CD8-positive, alpha-beta memory T cell (primary cell): Measurements from ENCODE around the gene CLTRN. TPM values are rescaled to one million over a fixed set of nuclear protein-coding genes. Genes with fewer than 3 reads are reported as not detected.

ENCODE experiments used
- CTCF ChIA-PET: fragments of 350-600 bp; sonication (Branson Sonifier 250); formaldehyde crosslinking; loops from one replicate; lab custom pipeline; 2021; ENCODE audit warnings: antibody characterized with exemption; lab: Charles Lee
- POLR2A ChIA-PET: fragments of 350-600 bp; sonication (Branson Sonifier 250); formaldehyde crosslinking; loops from one replicate; lab custom pipeline; 2021; ENCODE audit warnings: antibody characterized with exemption; lab: Charles Lee
- DNase-seq, 5 donors: peaks; one replicate each; pipeline versions ENCODE4 v3.0.0 to v3.0.0-alpha.2; 2020 to 2022; ENCODE audit warnings: mixed read lengths in 1 of 5
- H3K27ac ChIP-seq: one replicate; pipeline ENCODE4 v1.7.0; 2013; ENCODE audit warnings: low read depth, mild to moderate bottlenecking, low read length, moderate library complexity
- H3K27me3 ChIP-seq: 2 replicates; pipeline ENCODE4 v1.7.0; 2013; ENCODE audit warnings: low read length, mild to moderate bottlenecking; ENCODE audit not compliant: insufficient read depth, poor library complexity, severe bottlenecking
- H3K36me3 ChIP-seq: 2 replicates; pipeline ENCODE4 v1.7.0; 2013; ENCODE audit warnings: mild to moderate bottlenecking, low read length, moderate library complexity; ENCODE audit not compliant: insufficient read depth
- H3K4me1 ChIP-seq: 2 replicates; pipeline ENCODE4 v1.7.0; 2013; ENCODE audit warnings: mild to moderate bottlenecking, low read length, moderate library complexity; ENCODE audit not compliant: insufficient read depth
- H3K4me3 ChIP-seq: 2 replicates; pipeline ENCODE4 v1.7.0; 2013; ENCODE audit warnings: mild to moderate bottlenecking, low read length
- H3K9me3 ChIP-seq: 2 replicates; pipeline ENCODE4 v1.7.0; 2013; ENCODE audit warnings: mild to moderate bottlenecking, low read length
- H3K27ac Mint-ChIP-seq, 8 donors: one replicate each; pipeline ENCODE4 v1.8.0; 2020 to 2021; ENCODE audit warnings: mixed read lengths in 8 of 8, mild to moderate bottlenecking in 6 of 8, inconsistent platforms in 3 of 8, moderate library complexity in 3 of 8
- H3K27me3 Mint-ChIP-seq, 2 donors: one replicate each; pipeline ENCODE4 v1.8.0; 2020 to 2021; ENCODE audit warnings: mixed read lengths in 2 of 2, mild to moderate bottlenecking in 1 of 2, moderate library complexity in 1 of 2
- H3K36me3 Mint-ChIP-seq, 3 donors: one replicate each; pipeline ENCODE4 v1.8.0; 2020 to 2021; ENCODE audit warnings: mixed read lengths in 3 of 3, inconsistent platforms in 1 of 3, mild to moderate bottlenecking in 1 of 3
- H3K4me1 Mint-ChIP-seq, 3 donors: one replicate each; pipeline ENCODE4 v1.8.0; 2020 to 2021; ENCODE audit warnings: mixed read lengths in 3 of 3, inconsistent platforms in 1 of 3, mild to moderate bottlenecking in 1 of 3
- H3K4me3 Mint-ChIP-seq, 7 donors: one replicate each; pipeline ENCODE4 v1.8.0; 2020 to 2021; ENCODE audit warnings: mixed read lengths in 7 of 7, mild to moderate bottlenecking in 6 of 7, moderate library complexity in 4 of 7, inconsistent platforms in 2 of 7
- H3K9me3 Mint-ChIP-seq, 5 donors: one replicate each; pipeline ENCODE4 v1.8.0; 2020 to 2022; ENCODE audit warnings: mixed read lengths in 5 of 5, mild to moderate bottlenecking in 3 of 5, moderate library complexity in 2 of 5, inconsistent platforms in 1 of 5
- polyA plus RNA-seq: library from polyadenylated mRNA; unstranded; fragments of 300-500 nt; fragmentation: Illumina TruSeq; gene quantifications from one replicate; pipeline ENCODE4 v1.2.3, GENCODE V29; 2021
- total RNA-seq, 2 experiments: library from RNA; stranded (reverse); gene quantifications; one replicate each; pipeline ENCODE4 v1.2.3, GENCODE V29; 2021

The CLTRN gene
- total and polyA plus RNA-seq, 3 experiments from 2014 or later: 0.17 to 0.61 (median 0.42) TPM

GRCh38 chrX:15598026-15598425 lies 66.6 kb downstream of the CLTRN start:
- CTCF ChIA-PET: no interaction called here
- Mint-ChIP-seq H3K4me1 (no peaks in the 10 kb centered on the region), H3K4me3 (no peak overlapping the region), H3K27ac (no peak overlapping the region), H3K27me3 (peaks cover 11 to 14% of the 10 kb centered on the region in 2 donors), H3K36me3 (no peaks in the 10 kb centered on the region), H3K9me3 (no peaks in the 10 kb centered on the region)
- H3K4me3 ChIP-seq: no peak overlapping the region
- no peaks in the 10 kb centered on the region for H3K36me3 ChIP-seq
- no peak overlapping the region for H3K27ac ChIP-seq
- no peaks in the 10 kb centered on the region for H3K4me1 ChIP-seq
- POLR2A ChIA-PET: no interaction called here
- no peak for DNase-seq
- H3K9me3 ChIP-seq: no peaks in the 10 kb centered on the region
- no peaks in the 10 kb centered on the region for H3K27me3 ChIP-seq

GRCh38 chrX:15594371-15594770 lies 70.2 kb downstream of the CLTRN start:
- ChIA-PET POLR2A (no interaction called here), CTCF (no interaction called here)
- Mint-ChIP-seq H3K4me3 (no peak overlapping the region), H3K27ac (no peak overlapping the region), H3K27me3 (peaks cover 15 to 17% of the 10 kb centered on the region in 2 donors), H3K4me1 (no peaks in the 10 kb centered on the region), H3K36me3 (no peaks in the 10 kb centered on the region), H3K9me3 (no peaks in the 10 kb centered on the region)
- no peak for DNase-seq
- Histone ChIP-seq H3K27ac (no peak overlapping the region), H3K27me3 (no peaks in the 10 kb centered on the region), H3K9me3 (no peaks in the 10 kb centered on the region), H3K4me3 (no peak overlapping the region), H3K4me1 (no peaks in the 10 kb centered on the region), H3K36me3 (no peaks in the 10 kb centered on the region)

GRCh38 chrX:15579778-15580747 lies 84.5 kb downstream of the CLTRN start:
- H3K27me3 Mint-ChIP-seq: peaks cover 6 to 9% of the 10 kb centered on the region in 2 donors
- CTCF ChIA-PET: no interaction called here
- H3K27ac Mint-ChIP-seq: no peak overlapping the region
- POLR2A ChIA-PET: no interaction called here
- no peaks in the 10 kb centered on the region for H3K36me3 ChIP-seq
- no peaks in the 10 kb centered on the region for H3K27me3 ChIP-seq
- no peaks in the 10 kb centered on the region for H3K4me1 ChIP-seq
- H3K27ac ChIP-seq: no peak overlapping the region
- H3K9me3 Mint-ChIP-seq: no peaks in the 10 kb centered on the region
- H3K4me3 Mint-ChIP-seq: no peak overlapping the region
- H3K9me3 ChIP-seq: no peaks in the 10 kb centered on the region
- H3K4me1 Mint-ChIP-seq: no peaks in the 10 kb centered on the region
- no peak overlapping the region for H3K4me3 ChIP-seq
- no peak for DNase-seq
- no peaks in the 10 kb centered on the region for H3K36me3 Mint-ChIP-seq

Other genes with a start within 250 kb of the CLTRN start
- gene PIR, start 171.5 kb downstream of the CLTRN start, total RNA-seq: 1 to 10 TPM; 1.9 to 2.6 TPM
- gene PIR, start 171.5 kb downstream of the CLTRN start, polyA plus RNA-seq: 0.22 TPM
- gene BMX, start 164.0 kb downstream of the CLTRN start, total RNA-seq: not detected
- gene BMX, start 164.0 kb downstream of the CLTRN start, polyA plus RNA-seq: not detected
- not detected for gene ACE2, start 63.8 kb downstream of the CLTRN start, total RNA-seq
- gene ACE2, start 63.8 kb downstream of the CLTRN start, polyA plus RNA-seq: not detected
- gene CA5B, start 73.5 kb upstream of the CLTRN start, total RNA-seq: 1 to 10 TPM; 8.8 to 9.0 TPM
- gene CA5B, start 73.5 kb upstream of the CLTRN start, polyA plus RNA-seq: 94.6 TPM
- gene ZRSR2, start 125.7 kb upstream of the CLTRN start, total RNA-seq: 10 to 100 TPM; 12.0 to 12.4 TPM
- 36.8 TPM for gene ZRSR2, start 125.7 kb upstream of the CLTRN start, polyA plus RNA-seq
- 10 to 100 TPM; 31.7 to 33.8 TPM for gene AP1S2, start 190.0 kb upstream of the CLTRN start, total RNA-seq
- gene AP1S2, start 190.0 kb upstream of the CLTRN start, polyA plus RNA-seq: 56.0 TPM